RWPE2 (cell line): ENCODE results near the gene KATNIP.

Source experiments
- ATAC-seq: fragments of 200-7000 bp; cut with Tn5 transposase; 3 replicates; pipeline ENCODE4 v1.9.1; 2021; ENCODE audit warnings: low read depth
- DNase-seq: peaks from one replicate; pipeline ENCODE4 v3.0.0-alpha.2; 2020; ENCODE audit warnings: low spot score
- H3K27ac ChIP-seq: fragments of 450-650 bp; 2 replicates; pipeline ENCODE4 v1.5.1; 2017; ENCODE audit warnings: mild to moderate bottlenecking; ENCODE audit not compliant: poor library complexity, severe bottlenecking
- H3K27me3 ChIP-seq: fragments of 250-450 bp; sonication (Bioruptor Pico); 2 replicates; pipeline ENCODE4 v1.5.1; 2021; ENCODE audit warnings: mild to moderate bottlenecking, moderate library complexity; ENCODE audit not compliant: insufficient read depth, poor library complexity, severe bottlenecking
- H3K36me3 ChIP-seq: fragments of 250-450 bp; sonication (Bioruptor Pico); 2 replicates; pipeline ENCODE4 v1.5.1; 2020; ENCODE audit warnings: low read depth, mild to moderate bottlenecking, moderate library complexity
- H3K4me1 ChIP-seq: fragments of 250-450 bp; sonication (Bioruptor Pico); 2 replicates; pipeline ENCODE4 v1.5.1; 2021; ENCODE audit warnings: mild to moderate bottlenecking, moderate library complexity; ENCODE audit not compliant: insufficient read depth, poor library complexity, severe bottlenecking
- H3K4me3 ChIP-seq: fragments of 250-450 bp; sonication (Bioruptor Pico); 2 replicates; pipeline ENCODE4 v1.5.1; 2021; ENCODE audit warnings: mild to moderate bottlenecking, moderate library complexity; ENCODE audit not compliant: severe bottlenecking
- H3K9me3 ChIP-seq: fragments of 250-450 bp; sonication (Bioruptor Pico); 2 replicates; pipeline ENCODE4 v1.5.1; 2021; ENCODE audit warnings: mild to moderate bottlenecking, moderate library complexity; ENCODE audit not compliant: severe bottlenecking
- TF ChIP-seq, protein P1 (sequence below): fragments of 450-650 bp; IDR thresholded peaks from one replicate; pipeline ENCODE4 v1.5.1; 2017; ENCODE audit warnings: mild to moderate bottlenecking, moderate library complexity; ENCODE audit not compliant: poor library complexity, severe bottlenecking

Gene KATNIP

DNA sequence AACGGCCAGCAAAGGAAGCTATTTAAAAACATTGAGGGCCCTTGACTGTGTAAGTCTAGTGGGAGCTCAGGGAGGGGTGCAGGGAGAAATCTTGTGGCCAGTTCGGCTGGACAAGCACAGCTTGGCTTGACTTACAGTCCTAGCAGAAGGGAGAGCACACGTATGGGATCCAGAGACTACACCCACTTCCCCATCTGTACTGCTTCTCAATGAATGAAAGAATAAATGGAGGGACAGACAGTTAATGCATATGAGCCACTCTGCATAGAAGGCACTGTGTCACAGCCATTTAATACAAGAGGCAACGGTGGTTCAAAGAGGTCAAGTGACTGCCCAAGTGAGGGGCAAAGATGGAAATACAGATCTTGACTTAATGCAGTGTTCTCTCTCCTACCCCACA is 15.7 kb upstream of the KATNIP start:
- TF ChIP-seq, protein P1, sequence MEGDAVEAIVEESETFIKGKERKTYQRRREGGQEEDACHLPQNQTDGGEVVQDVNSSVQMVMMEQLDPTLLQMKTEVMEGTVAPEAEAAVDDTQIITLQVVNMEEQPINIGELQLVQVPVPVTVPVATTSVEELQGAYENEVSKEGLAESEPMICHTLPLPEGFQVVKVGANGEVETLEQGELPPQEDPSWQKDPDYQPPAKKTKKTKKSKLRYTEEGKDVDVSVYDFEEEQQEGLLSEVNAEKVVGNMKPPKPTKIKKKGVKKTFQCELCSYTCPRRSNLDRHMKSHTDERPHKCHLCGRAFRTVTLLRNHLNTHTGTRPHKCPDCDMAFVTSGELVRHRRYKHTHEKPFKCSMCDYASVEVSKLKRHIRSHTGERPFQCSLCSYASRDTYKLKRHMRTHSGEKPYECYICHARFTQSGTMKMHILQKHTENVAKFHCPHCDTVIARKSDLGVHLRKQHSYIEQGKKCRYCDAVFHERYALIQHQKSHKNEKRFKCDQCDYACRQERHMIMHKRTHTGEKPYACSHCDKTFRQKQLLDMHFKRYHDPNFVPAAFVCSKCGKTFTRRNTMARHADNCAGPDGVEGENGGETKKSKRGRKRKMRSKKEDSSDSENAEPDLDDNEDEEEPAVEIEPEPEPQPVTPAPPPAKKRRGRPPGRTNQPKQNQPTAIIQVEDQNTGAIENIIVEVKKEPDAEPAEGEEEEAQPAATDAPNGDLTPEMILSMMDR: no peak
- peaks cover 90% of the 10 kb centered on the region for H3K36me3 ChIP-seq
- H3K27ac ChIP-seq: no peak overlapping the region
- no peak for DNase-seq
- H3K4me1 ChIP-seq: no peaks in the 10 kb centered on the region
- ATAC-seq: no peak
- H3K4me3 ChIP-seq: no peak overlapping the region
- no peaks in the 10 kb centered on the region for H3K27me3 ChIP-seq
- H3K9me3 ChIP-seq: no peaks in the 10 kb centered on the region

DNA sequence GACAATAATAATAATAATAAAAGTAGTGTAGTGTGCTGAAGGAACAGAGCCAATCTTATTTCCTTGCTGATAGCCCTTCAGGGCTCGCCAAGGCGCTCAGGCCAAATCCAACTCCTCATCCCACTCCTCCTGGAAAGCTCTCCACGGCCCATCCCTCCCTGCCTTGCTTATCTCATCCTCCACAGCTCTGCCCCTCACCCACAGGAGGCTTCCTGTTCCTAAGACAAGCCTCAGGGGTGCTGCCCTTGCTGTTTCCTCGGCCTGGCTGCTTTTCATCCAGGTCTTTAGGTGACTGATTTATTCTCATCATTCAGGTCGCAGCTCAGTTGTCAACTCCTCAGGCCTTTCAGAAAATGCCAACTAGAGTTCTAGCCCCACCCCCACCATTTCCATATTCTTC is 11.4 kb upstream of the KATNIP start:
- ATAC-seq (no peak), DNase-seq (no peak)
- Histone ChIP-seq H3K9me3 (no peaks in the 10 kb centered on the region), H3K36me3 (peaks cover 98% of the 10 kb centered on the region), H3K4me1 (no peaks in the 10 kb centered on the region), H3K27ac (no peak overlapping the region), H3K27me3 (no peaks in the 10 kb centered on the region), H3K4me3 (no peak overlapping the region)
- TF ChIP-seq, protein P1: no peak

DNA sequence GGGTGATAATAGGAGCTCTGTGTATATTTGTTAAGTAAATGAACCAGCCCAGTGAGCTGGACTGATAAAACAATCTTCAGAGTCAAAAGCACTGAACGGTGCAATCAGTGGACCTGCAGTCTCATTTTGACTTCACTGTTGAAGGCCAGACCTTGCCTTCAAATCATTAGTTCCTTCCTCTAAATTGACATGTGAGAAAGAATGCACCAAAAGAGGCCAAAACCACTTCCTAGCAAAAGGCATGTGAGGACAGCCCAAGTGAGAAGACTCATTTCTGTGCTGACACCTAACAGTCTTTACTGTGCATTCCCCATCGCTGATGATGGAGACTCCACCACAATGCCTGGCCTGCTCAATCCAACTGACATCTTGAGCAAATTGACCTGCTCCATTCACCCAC is 10.8 kb upstream of the KATNIP start:
- no peak overlapping the region for H3K27ac ChIP-seq
- ATAC-seq: no peak
- no peak for DNase-seq
- peaks cover 100% of the 10 kb centered on the region for H3K36me3 ChIP-seq
- no peaks in the 10 kb centered on the region for H3K9me3 ChIP-seq
- H3K4me1 ChIP-seq: no peaks in the 10 kb centered on the region
- H3K27me3 ChIP-seq: no peaks in the 10 kb centered on the region
- TF ChIP-seq, protein P1: no peak
- no peak overlapping the region for H3K4me3 ChIP-seq

DNA sequence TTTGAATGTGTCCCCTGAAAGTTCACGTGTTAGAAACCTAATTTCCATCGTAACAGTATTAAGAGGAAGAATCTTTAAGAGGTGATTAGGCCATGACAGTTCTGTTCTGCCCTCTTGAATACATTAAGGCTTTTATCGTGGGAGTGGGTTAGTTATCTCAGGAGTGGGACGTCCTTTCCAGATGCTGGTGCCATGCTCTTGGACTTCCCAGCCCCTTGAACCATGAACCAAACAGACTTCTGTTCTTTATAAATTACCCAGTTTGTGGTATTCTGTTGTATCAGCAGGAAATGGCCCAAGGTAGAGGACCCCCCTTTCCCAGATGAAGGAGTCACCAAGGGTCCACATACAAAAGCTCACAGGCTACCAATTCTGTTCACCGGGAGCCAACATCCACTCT is 10.3 kb upstream of the KATNIP start:
- TF ChIP-seq, protein P1: no peak
- H3K27ac ChIP-seq: no peak overlapping the region
- no peaks in the 10 kb centered on the region for H3K27me3 ChIP-seq
- H3K4me3 ChIP-seq: no peak overlapping the region
- ATAC-seq (no peak), DNase-seq (no peak)
- no peaks in the 10 kb centered on the region for H3K4me1 ChIP-seq
- H3K36me3 ChIP-seq: peaks cover 100% of the 10 kb centered on the region
- no peaks in the 10 kb centered on the region for H3K9me3 ChIP-seq

DNA sequence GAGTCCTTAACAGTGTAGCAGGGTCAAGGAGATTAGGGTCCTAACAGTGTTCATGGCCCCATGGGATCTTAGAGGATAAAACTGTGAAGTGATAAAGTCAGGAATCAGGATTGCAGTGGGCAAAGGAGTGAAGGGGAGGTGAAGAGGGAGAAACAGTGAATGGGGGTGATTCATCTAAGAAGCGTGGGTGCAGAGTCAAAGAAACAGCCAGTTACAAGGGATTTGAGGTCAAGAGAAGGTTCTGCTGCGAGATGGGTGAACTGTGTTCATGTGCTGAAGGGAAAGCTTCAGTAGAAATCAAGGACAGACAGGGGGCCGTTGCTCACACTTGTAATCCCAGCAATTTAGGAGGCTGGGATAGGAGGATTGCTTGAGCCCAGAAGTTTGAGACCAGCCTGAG is 6.1 kb upstream of the KATNIP start:
- peaks cover 83% of the 10 kb centered on the region for H3K36me3 ChIP-seq

More for the DNA sequence above, 6.1 kb upstream of the KATNIP start:
- H3K4me3 ChIP-seq: no peak overlapping the region
- no peaks in the 10 kb centered on the region for H3K27me3 ChIP-seq
- TF ChIP-seq, protein P1: no peak
- ATAC-seq: no peak
- H3K9me3 ChIP-seq: no peaks in the 10 kb centered on the region
- peaks cover 17% of the 10 kb centered on the region for H3K4me1 ChIP-seq
- no peak for DNase-seq
- no peak overlapping the region for H3K27ac ChIP-seq
